GM12875 (cell line): ENCODE measurements around the gene DPPA5.
"Not testable (repeated sequence)": the region's sequence is repeated elsewhere in the genome, so short reads cannot be mapped to it uniquely, and the experiment has no call there.

Experiments
- H3K4me3 ChIP-seq: one replicate; pipeline ENCODE4 v1.5.1; 2011; ENCODE audit warnings: low read depth, low read length, control low read depth
- TF ChIP-seq, protein P1 (sequence below): IDR thresholded peaks from 2 replicates; pipeline ENCODE4 v1.5.1; 2011; ENCODE audit warnings: low read depth, mild to moderate bottlenecking, control low read depth, inconsistent platforms, low read length, moderate library complexity, borderline replicate concordance; ENCODE audit not compliant: insufficient read depth

Gene DPPA5

DNA sequence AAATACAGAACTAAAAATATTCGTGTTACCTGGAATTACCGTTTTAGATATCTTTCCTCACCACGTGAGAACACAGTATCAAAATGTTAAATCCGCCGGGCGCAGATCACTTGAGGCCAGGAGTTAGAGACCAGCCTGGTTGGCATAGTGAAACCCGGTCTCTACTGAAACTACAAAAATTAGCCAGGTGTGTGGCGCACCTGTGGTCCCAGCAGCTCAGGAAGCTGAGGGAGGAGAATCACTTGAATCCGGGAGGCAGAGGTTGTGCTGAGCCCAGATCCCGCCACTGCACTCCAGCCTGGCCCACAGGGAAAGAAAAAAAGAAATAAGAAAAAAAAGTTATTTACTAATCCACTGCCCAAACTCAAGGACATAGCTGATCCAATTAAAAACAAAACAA, 35.8 kb upstream of the DPPA5 start:
- TF ChIP-seq, protein P1, sequence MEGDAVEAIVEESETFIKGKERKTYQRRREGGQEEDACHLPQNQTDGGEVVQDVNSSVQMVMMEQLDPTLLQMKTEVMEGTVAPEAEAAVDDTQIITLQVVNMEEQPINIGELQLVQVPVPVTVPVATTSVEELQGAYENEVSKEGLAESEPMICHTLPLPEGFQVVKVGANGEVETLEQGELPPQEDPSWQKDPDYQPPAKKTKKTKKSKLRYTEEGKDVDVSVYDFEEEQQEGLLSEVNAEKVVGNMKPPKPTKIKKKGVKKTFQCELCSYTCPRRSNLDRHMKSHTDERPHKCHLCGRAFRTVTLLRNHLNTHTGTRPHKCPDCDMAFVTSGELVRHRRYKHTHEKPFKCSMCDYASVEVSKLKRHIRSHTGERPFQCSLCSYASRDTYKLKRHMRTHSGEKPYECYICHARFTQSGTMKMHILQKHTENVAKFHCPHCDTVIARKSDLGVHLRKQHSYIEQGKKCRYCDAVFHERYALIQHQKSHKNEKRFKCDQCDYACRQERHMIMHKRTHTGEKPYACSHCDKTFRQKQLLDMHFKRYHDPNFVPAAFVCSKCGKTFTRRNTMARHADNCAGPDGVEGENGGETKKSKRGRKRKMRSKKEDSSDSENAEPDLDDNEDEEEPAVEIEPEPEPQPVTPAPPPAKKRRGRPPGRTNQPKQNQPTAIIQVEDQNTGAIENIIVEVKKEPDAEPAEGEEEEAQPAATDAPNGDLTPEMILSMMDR, result no peak
- H3K4me3 ChIP-seq, result no peak overlapping the region

DNA sequence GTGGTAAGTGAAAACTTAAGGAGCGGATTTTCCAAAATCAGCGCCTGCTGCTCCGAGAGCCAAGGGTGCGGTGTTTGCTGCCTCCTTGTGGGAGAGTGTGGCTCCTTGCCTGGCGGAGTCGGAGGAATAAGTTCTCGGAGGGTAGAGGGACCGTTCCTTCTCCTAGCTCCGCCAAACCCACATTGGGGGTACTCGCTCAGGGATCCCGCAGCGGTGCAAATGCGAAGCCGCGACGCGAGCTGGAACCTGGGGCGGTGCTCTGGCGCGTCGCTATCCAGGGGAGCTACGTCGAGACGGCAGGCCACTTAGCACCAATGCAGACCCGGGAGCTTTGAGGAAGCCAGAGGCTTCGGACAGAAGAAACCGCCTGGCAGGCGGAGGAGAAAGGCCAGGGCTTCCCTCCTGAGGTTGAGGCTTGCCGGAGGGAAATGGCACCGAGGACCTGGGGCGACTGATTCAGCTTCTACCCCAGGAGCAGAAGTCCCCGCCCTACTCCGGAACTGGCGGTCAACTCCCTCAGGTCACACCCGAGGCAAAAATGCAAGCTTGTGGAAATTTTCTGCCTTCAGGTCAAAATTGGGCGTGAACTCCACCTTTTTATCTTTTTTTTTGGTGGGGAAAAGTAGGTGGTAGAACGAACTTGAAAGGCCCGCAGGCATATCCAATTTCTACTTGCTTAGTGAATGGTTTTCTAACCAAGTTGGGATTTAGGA, 34.9 kb upstream of the DPPA5 start:
- H3K4me3 ChIP-seq, result peak overlapping the region; percentile 62

DNA sequence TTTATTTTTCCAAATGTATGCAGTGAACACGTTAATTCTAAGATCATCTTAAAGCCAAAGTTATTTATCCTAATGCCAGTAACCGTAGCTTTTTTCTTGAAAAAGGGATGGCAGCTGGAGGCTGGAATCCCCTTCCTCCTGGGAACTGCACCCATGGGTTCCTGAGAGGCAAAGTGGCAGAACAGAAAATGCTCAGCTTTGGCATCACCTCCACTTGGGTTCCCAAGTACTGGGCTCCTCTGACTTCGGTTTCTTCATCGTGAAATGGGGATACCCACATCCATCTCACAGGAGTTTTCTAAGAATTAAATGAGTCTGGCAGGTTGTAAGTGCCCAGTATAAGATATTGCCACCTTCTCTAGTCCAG, 34.3 kb upstream of the DPPA5 start:
- TF ChIP-seq, protein P1, result no peak
- peak overlapping the region; percentile 62 for H3K4me3 ChIP-seq

More for the DNA sequence above, 34.9 kb upstream of the DPPA5 start:
- TF ChIP-seq, protein P1, result peak; percentile 63

DNA sequence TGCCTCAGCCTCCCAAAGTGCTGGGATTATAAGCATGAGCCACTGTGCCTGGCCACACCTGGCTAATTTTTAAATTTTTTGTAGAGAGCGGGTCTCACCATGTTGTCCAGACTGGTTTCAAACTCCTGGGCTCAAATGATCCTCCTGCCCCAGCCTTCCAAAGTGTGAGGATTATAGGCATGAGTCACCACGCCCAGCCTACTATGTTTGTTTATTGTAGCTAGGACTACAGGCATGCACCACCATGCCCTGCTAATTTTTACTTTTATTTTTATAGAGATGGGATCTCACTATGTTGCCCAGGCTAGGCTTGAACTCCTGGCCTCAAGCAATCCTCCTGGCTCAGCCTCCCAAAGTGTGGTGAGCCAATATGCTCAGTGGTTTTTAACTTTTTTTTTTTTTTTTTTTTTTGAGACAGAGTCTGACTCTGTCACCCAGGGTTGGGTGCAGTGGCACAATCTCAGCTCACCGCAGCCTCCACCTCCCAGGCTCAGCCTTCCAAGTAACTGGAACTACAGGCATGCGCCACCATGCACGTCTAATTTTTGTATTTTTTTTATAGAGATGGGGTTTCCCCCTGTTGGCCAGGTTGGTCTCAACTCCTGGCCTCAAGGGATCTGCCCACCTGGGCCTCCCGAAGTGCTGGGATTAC, 28.5 kb upstream of the DPPA5 start:
- TF ChIP-seq, protein P1, result no peak
- H3K4me3 ChIP-seq, result no peak overlapping the region

DNA sequence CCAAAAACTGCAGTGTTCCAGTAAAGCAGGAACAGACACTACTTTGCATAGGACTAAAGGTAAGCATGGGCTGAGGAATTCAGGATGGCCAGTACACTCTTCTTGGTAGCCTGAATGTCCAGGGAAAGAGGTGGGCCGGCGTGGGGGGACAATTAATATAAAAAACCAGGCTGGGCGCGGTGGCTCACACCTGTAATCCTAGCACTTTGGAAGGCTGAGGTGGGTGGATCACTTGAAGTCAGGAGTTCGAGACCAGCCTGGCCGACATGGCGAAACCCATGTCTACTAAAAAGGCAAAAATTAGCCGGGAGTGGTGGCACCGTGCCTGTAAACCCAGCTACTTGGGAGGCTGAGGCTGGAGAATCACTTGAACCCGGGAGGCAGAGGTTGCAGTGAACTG, 27.5 kb upstream of the DPPA5 start:
- H3K4me3 ChIP-seq, result not testable (repeated sequence)

DNA sequence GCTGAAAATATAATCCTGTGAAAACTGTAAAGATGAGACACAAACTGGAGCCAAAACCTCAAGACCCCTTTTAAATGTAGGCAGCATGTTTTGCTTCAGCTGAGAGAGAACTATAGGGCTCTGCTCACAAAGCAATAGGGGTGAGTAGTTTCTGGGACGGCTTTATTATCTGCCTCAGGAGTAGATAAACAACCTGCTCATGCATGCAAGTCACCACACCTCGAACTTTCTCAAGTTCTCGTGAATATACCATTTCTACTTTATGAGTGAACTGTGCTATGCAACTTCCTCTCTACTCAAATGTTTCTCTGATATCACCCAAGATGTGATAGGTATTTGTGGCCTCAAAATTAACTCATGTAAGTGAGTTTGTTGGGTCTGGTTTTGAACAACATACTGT, 23.1 kb upstream of the DPPA5 start:
- TF ChIP-seq, protein P1, result no peak
- H3K4me3 ChIP-seq, result no peak overlapping the region

DNA sequence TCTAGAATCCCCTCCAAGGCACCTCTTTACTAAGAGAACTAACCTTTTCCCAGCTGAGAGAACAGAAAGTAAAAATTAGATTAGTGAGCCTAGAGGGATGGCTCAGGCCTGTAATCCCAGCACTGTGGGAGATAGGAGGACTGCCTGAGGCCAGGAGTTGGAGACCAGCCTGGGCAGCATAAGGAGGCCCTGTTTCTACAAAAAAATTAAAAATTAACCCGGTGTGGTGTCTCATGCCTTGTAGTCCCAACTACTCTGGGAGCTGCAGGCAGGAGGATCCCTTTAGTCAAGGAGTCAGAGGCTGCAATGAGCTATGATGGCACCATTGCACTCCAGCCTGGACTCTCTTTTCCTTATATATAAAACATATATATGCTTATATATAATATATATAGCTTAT, 21.1 kb upstream of the DPPA5 start:
- H3K4me3 ChIP-seq, result no peak overlapping the region
- TF ChIP-seq, protein P1, result no peak
